ENCODE results near the gene SCAMP4. TPM values are rescaled to one million over a fixed set of nuclear protein-coding genes. Genes with fewer than 3 reads are reported as not detected.
A peak's percentile ranks its signal among the peaks of the same experiment; 100 is the strongest.
"Not testable (repeated sequence)": the region's sequence is repeated elsewhere in the genome, so short reads cannot be mapped to it uniquely, and the experiment has no call there.

SCAMP4 gene
- total RNA-seq, 1 experiment from 2014 or later = 69.0 TPM

GRCh38 chr19:1874554-1875185, 30.5 kb upstream of the SCAMP4 start:
- Histone ChIP-seq H3K23ac (ENCODE audit: insufficient read length, low read depth, low read length) (no peak overlapping the region), H2BK20ac (ENCODE audit: low read depth, low read length, poor library complexity, severe bottlenecking) (no peak overlapping the region), H3K4ac (ENCODE audit: low read depth, low read length) (no peak overlapping the region), H3K4me1 (ENCODE audit: insufficient read depth, low read length) (no peaks in the 10 kb centered on the region; the same call in 1 of the 2 replicates), H3K56ac (ENCODE audit: insufficient read length, low read depth, low read length) (no peak overlapping the region), H4K91ac (ENCODE audit: insufficient read length, low read depth, low read length) (no peak overlapping the region), H3K27ac (ENCODE audit: insufficient read length, low read depth, low read length) (no peak overlapping the region), H3K9me3 (ENCODE audit: control insufficient read depth, low read depth, low read length) (no peaks in the 10 kb centered on the region), H2BK12ac (ENCODE audit: insufficient read length, low read depth, low read length) (no peak overlapping the region), H3K27me3 (ENCODE audit: insufficient read depth, low read length) (no peaks in the 10 kb centered on the region), H2BK15ac (ENCODE audit: low read depth, low read length) (no peak overlapping the region), H4K20me1 (ENCODE audit: control insufficient read depth, insufficient read depth, insufficient read length) (no peaks in the 10 kb centered on the region), H3K23me2 (ENCODE audit: insufficient read length, low read depth, low read length, poor library complexity, severe bottlenecking) (peaks cover 21% of the 10 kb centered on the region), H3K18ac (ENCODE audit: insufficient read length, low read depth, low read length) (no peak overlapping the region), H3K14ac (ENCODE audit: insufficient read depth, low read length) (no peak overlapping the region), H2AFZ (ENCODE audit: low read length) (no peak overlapping the region), H3K79me2 (ENCODE audit: insufficient read depth, low read length) (peaks cover 9% of the 10 kb centered on the region; the same call in 1 of the 2 replicates), H3K79me1 (ENCODE audit: insufficient read depth, low read depth, low read length, poor library complexity, severe bottlenecking) (peaks cover 10% of the 10 kb centered on the region), H2BK5ac (ENCODE audit: insufficient read length, low read length) (no peak overlapping the region), H2AK5ac (ENCODE audit: insufficient read length, low read length) (no peak overlapping the region), H4K5ac (ENCODE audit: insufficient read length, low read depth, low read length) (no peak overlapping the region), H3K4me2 (ENCODE audit: insufficient read depth, insufficient read length, low read length) (peak overlapping the region; percentile 85), H3T11ph (ENCODE audit: low read length) (no peak overlapping the region), H4K8ac (replicated peaks; ENCODE audit: insufficient read length, low read depth, low read length) (no peak overlapping the region), H3K9ac (ENCODE audit: extremely low read depth, insufficient read length, low read length) (no peak overlapping the region), H2BK120ac (ENCODE audit: low read depth, low read length, poor library complexity, severe bottlenecking) (no peak overlapping the region)
- Mint-ChIP-seq H3K9me3 (no peaks in the 10 kb centered on the region), H3K36me3 (ENCODE audit: insufficient read depth in 1 of 3, low read depth in 3 of 3) (peaks cover 0 to 12% (median 2%) of the 10 kb centered on the region in 3 experiments; a peak in 3 of 7 replicates), H3K27me3 (ENCODE audit: low read depth) (no peaks in the 10 kb centered on the region), H3K4me3 (peak overlapping the region; percentile 98 to 99), H3K27ac (peak overlapping the region in 1 of 3 experiments; percentile 53; a peak in 1 of 7 replicates), H3K4me1 (peaks cover 14 to 15% of the 10 kb centered on the region in 2 experiments)
- no CpG with 5 or more reads among the region's 16 CpGs for WGBS (ENCODE audit: extremely low coverage, insufficient read length, low lambda C conversion rate)
- DNase-seq = no peak
- TF ChIP-seq CTCF (conservative IDR thresholded peaks at IDR 0.05) = no peak

GRCh38 chr19:1875265-1875645, 29.9 kb upstream of the SCAMP4 start:
- Histone ChIP-seq H3K23me2 (ENCODE audit: insufficient read length, low read depth, low read length, poor library complexity, severe bottlenecking) (peaks cover 21% of the 10 kb centered on the region), H3K9ac (ENCODE audit: extremely low read depth, insufficient read length, low read length) (peak overlapping the region; percentile 78), H3K4me2 (ENCODE audit: insufficient read depth, insufficient read length, low read length) (peak overlapping the region; percentile 85)
- H2BK5ac ChIP-seq (ENCODE audit: insufficient read length, low read length); H2BK120ac ChIP-seq (ENCODE audit: low read depth, low read length, poor library complexity, severe bottlenecking); H4K8ac ChIP-seq (replicated peaks; ENCODE audit: insufficient read length, low read depth, low read length); H3K4me1 ChIP-seq (ENCODE audit: insufficient read depth, low read length); H2AFZ ChIP-seq (ENCODE audit: low read length); H3K27ac ChIP-seq (ENCODE audit: insufficient read length, low read depth, low read length); H2AK5ac ChIP-seq (ENCODE audit: insufficient read length, low read length); H2BK12ac ChIP-seq (ENCODE audit: insufficient read length, low read depth, low read length); H4K91ac ChIP-seq (ENCODE audit: insufficient read length, low read depth, low read length); H2BK20ac ChIP-seq (ENCODE audit: low read depth, low read length, poor library complexity, severe bottlenecking); H3K23ac ChIP-seq (ENCODE audit: insufficient read length, low read depth, low read length); H3T11ph ChIP-seq (ENCODE audit: low read length); H3K27me3 Mint-ChIP-seq (ENCODE audit: low read depth); DNase-seq; H4K20me1 ChIP-seq (ENCODE audit: control insufficient read depth, insufficient read depth, insufficient read length); H3K18ac ChIP-seq (ENCODE audit: insufficient read length, low read depth, low read length); H3K9me3 ChIP-seq (ENCODE audit: control insufficient read depth, low read depth, low read length); H3K14ac ChIP-seq (ENCODE audit: insufficient read depth, low read length); H2BK15ac ChIP-seq (ENCODE audit: low read depth, low read length); H4K5ac ChIP-seq (ENCODE audit: insufficient read length, low read depth, low read length); H3K9me3 Mint-ChIP-seq; H3K56ac ChIP-seq (ENCODE audit: insufficient read length, low read depth, low read length); H3K79me2 ChIP-seq (ENCODE audit: insufficient read depth, low read length); H3K79me1 ChIP-seq (ENCODE audit: insufficient read depth, low read depth, low read length, poor library complexity, severe bottlenecking); H3K27me3 ChIP-seq (ENCODE audit: insufficient read depth, low read length); H3K4ac ChIP-seq (ENCODE audit: low read depth, low read length): not testable (repeated sequence)
- WGBS (ENCODE audit: extremely low coverage, insufficient read length, low lambda C conversion rate) = no CpG with 5 or more reads among the region's 11 CpGs
- peak overlapping the region in 2 of 3 experiments; percentile 82 to 95; a peak in 5 of 7 replicates for H3K27ac Mint-ChIP-seq
- peaks cover 0 to 11% (median 2%) of the 10 kb centered on the region in 3 experiments; a peak in 3 of 7 replicates for H3K36me3 Mint-ChIP-seq (ENCODE audit: insufficient read depth in 1 of 3, low read depth in 3 of 3)
- H3K4me1 Mint-ChIP-seq = peaks cover 14 to 15% of the 10 kb centered on the region in 2 experiments
- H3K4me3 Mint-ChIP-seq = peak overlapping the region; percentile 98 to 99

All from H9 (cell line).